Activated naive CD4-positive, alpha-beta T cell treated with anti-CD3 and anti-CD28 coated beads for 36 hours (primary cell): ENCODE measurements around the gene GJB5. TPM values are rescaled to one million over a fixed set of nuclear protein-coding genes. Genes with fewer than 3 reads are reported as not detected.
A peak's percentile ranks its signal among the peaks of the same experiment; 100 is the strongest.

Experiments used
- CTCF ChIA-PET: fragments of 350-600 bp; sonication (Branson Sonifier 250); formaldehyde crosslinking; loops from one replicate; lab custom pipeline; 2021; ENCODE audit warnings: antibody characterized with exemption; lab: Charles Lee
- DNase-seq: peaks from one replicate; pipeline ENCODE4 v3.0.0-alpha.2; 2020
- H3K27ac Mint-ChIP-seq: one replicate; pipeline ENCODE4 v1.8.0; 2021; ENCODE audit warnings: mild to moderate bottlenecking, mixed read lengths
- H3K27me3 Mint-ChIP-seq: one replicate; pipeline ENCODE4 v1.8.0; 2021; ENCODE audit warnings: low read depth, mixed read lengths
- H3K36me3 Mint-ChIP-seq: one replicate; pipeline ENCODE4 v1.8.0; 2021; ENCODE audit warnings: low read depth, mixed read lengths
- H3K4me1 Mint-ChIP-seq: one replicate; pipeline ENCODE4 v1.8.0; 2021; ENCODE audit warnings: low read depth, mixed read lengths
- H3K4me3 Mint-ChIP-seq: one replicate; pipeline ENCODE4 v1.8.0; 2021; ENCODE audit warnings: mild to moderate bottlenecking, moderate library complexity, mixed read lengths
- H3K9me3 Mint-ChIP-seq: one replicate; pipeline ENCODE4 v1.8.0; 2021; ENCODE audit warnings: mixed read lengths
- intact Hi-C: fragments of 100-400 bp; cut with micrococcal nuclease; formaldehyde crosslinking; loops from one replicate; pipeline ENCODE4 v1.15.1; 2023
- total RNA-seq, 2 experiments: library from RNA; stranded (reverse); gene quantifications; one replicate each; pipeline ENCODE4 v1.2.3, GENCODE V29; 2021

GJB5 gene
- total RNA-seq, 2 experiments from 2014 or later, result not detected

- Mint-ChIP-seq H3K27ac (no peak overlapping the region), H3K4me1 (peaks cover 21% of the 10 kb centered on the region), H3K9me3 (no peaks in the 10 kb centered on the region), H3K36me3 (peaks cover 1% of the 10 kb centered on the region), H3K27me3 (peaks cover 15% of the 10 kb centered on the region), H3K4me3 (no peak overlapping the region)
- DNase-seq, result no peak
- CTCF ChIA-PET, result interaction anchor here (4.2 kb wide), 1 partner anchor 60 kb away, joined by 19 read pairs; no protein-coding TSS in a partner anchor
- intact Hi-C loops, result no loop called here
These were observed 37.6 kb downstream of the GJB5 start for GRCh38 chr1:34792424-34792823.

GRCh38 chr1:34792868-34793727 is 38.3 kb downstream of the GJB5 start, which contains the start of gene GJA4:
TSS of gene GJA4 (plus strand) at chr1:34792999. CDS start at chr1:34794214, 1,215 bp downstream.
- H3K27me3 Mint-ChIP-seq, result peaks cover 13% of the 10 kb centered on the region

GRCh38 chr1:34794001-34794789 is 39.3 kb downstream of the GJB5 start:
- H3K4me3 Mint-ChIP-seq, result no peak overlapping the region
- DNase-seq, result no peak
- intact Hi-C loops, result no loop called here

More at GRCh38 chr1:34792868-34793727, 38.3 kb downstream of the GJB5 start, which contains the start of gene GJA4:
- Mint-ChIP-seq H3K9me3 (no peaks in the 10 kb centered on the region), H3K4me3 (no peak within 1 kb of the TSS), H3K4me1 (peaks cover 26% of the 10 kb centered on the region), H3K36me3 (peaks cover 2% of the 10 kb centered on the region), H3K27ac (peak within 1 kb of the TSS; percentile 37)
- DNase-seq, result no peak
- CTCF ChIA-PET, result interaction anchor here (4.2 kb wide), 1 partner anchor 60 kb away, joined by 19 read pairs; no protein-coding TSS in a partner anchor
- intact Hi-C loops, result no loop called here

GRCh38 chr1:34794790-34795180 is 39.9 kb downstream of the GJB5 start:
- Mint-ChIP-seq H3K27ac (no peak overlapping the region), H3K27me3 (peaks cover 13% of the 10 kb centered on the region), H3K4me1 (peaks cover 37% of the 10 kb centered on the region), H3K36me3 (peaks cover 5% of the 10 kb centered on the region), H3K4me3 (no peak overlapping the region), H3K9me3 (no peaks in the 10 kb centered on the region)
- intact Hi-C loops, result loop anchor here (5.0 kb wide), 1 partner anchor 763 kb away; the partner anchor contains the start of genes KIAA0319L and NCDN
- CTCF ChIA-PET, result no interaction called here
- no peak for DNase-seq

More at GRCh38 chr1:34794001-34794789, 39.3 kb downstream of the GJB5 start:
- Mint-ChIP-seq H3K27me3 (peaks cover 13% of the 10 kb centered on the region), H3K27ac (no peak overlapping the region), H3K9me3 (no peaks in the 10 kb centered on the region), H3K4me1 (peaks cover 35% of the 10 kb centered on the region), H3K36me3 (peaks cover 5% of the 10 kb centered on the region)
- CTCF ChIA-PET, result interaction anchor here (4.2 kb wide), 1 partner anchor 59 kb away, joined by 19 read pairs; no protein-coding TSS in a partner anchor

GRCh38 chr1:34795916-34796315 is 41.1 kb downstream of the GJB5 start:
- peaks cover 42% of the 10 kb centered on the region for H3K4me1 Mint-ChIP-seq
- H3K36me3 Mint-ChIP-seq, result peaks cover 5% of the 10 kb centered on the region
- no peak for DNase-seq
- no peaks in the 10 kb centered on the region for H3K9me3 Mint-ChIP-seq
- no peak overlapping the region for H3K27ac Mint-ChIP-seq
- no peak overlapping the region for H3K4me3 Mint-ChIP-seq
- peaks cover 13% of the 10 kb centered on the region for H3K27me3 Mint-ChIP-seq
- intact Hi-C loops, result loop anchor here (5.0 kb wide), 1 partner anchor 761 kb away; the partner anchor contains the start of genes KIAA0319L and NCDN
- CTCF ChIA-PET, result interaction anchor here (1.9 kb wide), 1 partner anchor 57 kb away, joined by 6 read pairs; no protein-coding TSS in a partner anchor

- Mint-ChIP-seq H3K9me3 (no peaks in the 10 kb centered on the region), H3K27me3 (peaks cover 6% of the 10 kb centered on the region), H3K36me3 (peaks cover 5% of the 10 kb centered on the region), H3K27ac (peak overlapping the region; percentile 77), H3K4me3 (no peak overlapping the region), H3K4me1 (peaks cover 43% of the 10 kb centered on the region)
- peak; percentile 36 for DNase-seq
- CTCF ChIA-PET, result interaction anchor here (0.8 to 1.9 kb wide), 3 partner anchors 9 to 57 kb away, joined by 3 to 6 read pairs (median 3); no protein-coding TSS in a partner anchor
- intact Hi-C loops, result loop anchor here (5.0 kb wide), 1 partner anchor 760 kb away; the partner anchor contains the start of genes KIAA0319L and NCDN
These were observed 42.1 kb downstream of the GJB5 start for GRCh38 chr1:34796990-34797389.

GRCh38 chr1:34800214-34800613 is 45.4 kb downstream of the GJB5 start:
- CTCF ChIA-PET, result no interaction called here
- H3K4me1 Mint-ChIP-seq, result peaks cover 39% of the 10 kb centered on the region
- peaks cover 3% of the 10 kb centered on the region for H3K36me3 Mint-ChIP-seq
- intact Hi-C loops, result loop anchor here (1.0 to 2.0 kb wide), 2 partner anchors 52 to 231 kb away; partner anchors contain the start of gene ZMYM6
- DNase-seq, result peak; percentile 69
- no peaks in the 10 kb centered on the region for H3K27me3 Mint-ChIP-seq
- no peak overlapping the region for H3K4me3 Mint-ChIP-seq
- H3K9me3 Mint-ChIP-seq, result no peaks in the 10 kb centered on the region
- H3K27ac Mint-ChIP-seq, result peak overlapping the region; percentile 71

GRCh38 chr1:34803770-34804169 is 48.9 kb downstream of the GJB5 start:
- Mint-ChIP-seq H3K4me3 (no peak overlapping the region), H3K4me1 (peaks cover 16% of the 10 kb centered on the region), H3K27ac (no peak overlapping the region), H3K27me3 (no peaks in the 10 kb centered on the region), H3K36me3 (peaks cover 2% of the 10 kb centered on the region), H3K9me3 (no peaks in the 10 kb centered on the region)
- intact Hi-C loops, result no loop called here
- DNase-seq, result no peak
- CTCF ChIA-PET, result interaction anchor here (1.0 to 1.5 kb wide), 2 partner anchors 17 to 49 kb away, joined by 3 read pairs; no protein-coding TSS in a partner anchor

- Mint-ChIP-seq H3K4me1 (no peaks in the 10 kb centered on the region), H3K4me3 (no peak overlapping the region), H3K36me3 (peaks cover 3% of the 10 kb centered on the region), H3K27me3 (no peaks in the 10 kb centered on the region), H3K9me3 (no peaks in the 10 kb centered on the region), H3K27ac (no peak overlapping the region)
- DNase-seq, result no peak
- CTCF ChIA-PET, result no interaction called here
- intact Hi-C loops, result no loop called here
These were observed 51.5 kb downstream of the GJB5 start for GRCh38 chr1:34806396-34806795.
